GM12892 (cell line): ENCODE data around the gene IBA57.

Experiments used
- POLR2A ChIP-seq: IDR thresholded peaks from 2 replicates; pipeline ENCODE4 v1.6.1; 2011; ENCODE audit warnings: low read depth, low read length, control low read depth
- POLR2AphosphoS5 ChIP-seq: IDR thresholded peaks from 2 replicates; pipeline ENCODE4 v1.6.1; 2011; ENCODE audit warnings: low read depth, low read length, control low read depth
- TAF1 ChIP-seq: IDR thresholded peaks from 2 replicates; pipeline ENCODE4 v1.6.1; 2011; ENCODE audit warnings: low read depth, mild to moderate bottlenecking, control low read depth, low read length, borderline replicate concordance

DNA sequence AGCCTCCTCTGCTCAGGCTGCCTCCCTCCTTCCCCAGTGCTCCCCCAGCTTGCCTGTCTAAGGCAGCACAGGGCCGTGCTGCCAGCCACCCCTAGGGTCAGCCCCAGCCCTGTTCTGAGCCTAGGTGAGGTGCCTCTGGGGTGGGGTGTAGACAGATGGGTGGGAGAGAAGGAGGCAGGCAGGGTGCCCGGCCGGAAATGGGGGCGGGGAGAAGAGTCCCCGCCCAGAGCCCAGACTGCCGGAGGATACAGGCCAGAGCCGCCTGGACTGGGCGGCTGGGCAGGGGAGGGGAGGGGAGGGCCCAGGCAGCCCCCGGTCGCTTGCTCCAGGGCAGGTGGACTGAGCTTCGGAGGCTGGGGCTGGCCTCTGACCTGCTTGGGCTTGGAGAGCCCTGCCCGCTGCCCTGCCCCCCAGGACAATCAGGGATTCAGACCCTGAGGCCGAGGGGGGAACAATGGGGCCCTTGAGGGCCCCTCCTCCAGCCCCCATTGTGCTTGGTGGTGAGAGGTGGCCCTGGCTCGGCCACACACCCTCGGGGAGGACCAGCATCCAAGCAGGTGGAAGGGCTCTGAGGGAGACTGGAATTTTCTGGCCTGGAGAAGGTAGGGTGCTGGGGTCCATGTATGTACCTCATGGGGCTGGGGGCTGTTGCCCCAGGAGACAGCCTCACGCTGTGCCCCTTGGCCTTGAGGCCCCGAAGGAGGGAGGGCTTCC is 16.0 kb upstream of the IBA57 start, which contains the start of gene GJC2:
- TF ChIP-seq POLR2AphosphoS5: no peak
- TF ChIP-seq POLR2A: no peak; the same call in 1 of the 2 replicates
- no peak for TF ChIP-seq TAF1
